GM23338 (cell line): ENCODE measurements around the gene MRRF. TPM values are rescaled to one million over a fixed set of nuclear protein-coding genes. Genes with fewer than 3 reads are reported as not detected.

Source experiments
- ATAC-seq: fragments of 200-7000 bp; cut with Tn5 transposase; 3 replicates; pipeline ENCODE4 v1.9.1; 2020
- DNase-seq: peaks from one replicate; pipeline ENCODE4 v3.0.0-alpha.2; 2015; ENCODE audit warnings: low spot score
- H2AFZ ChIP-seq: fragments of 200-600 bp; sonication (generic); 2 replicates; pipeline ENCODE4 v1.8.0; 2016; ENCODE audit warnings: antibody characterized with exemption, mild to moderate bottlenecking, moderate library complexity
- H3F3A ChIP-seq: fragments of 200-600 bp; sonication (generic); replicated peaks from 2 replicates; pipeline ENCODE4 v1.8.0; 2017; ENCODE audit warnings: antibody characterized with exemption, mixed run types, low read depth
- H3K27ac ChIP-seq: fragments of 200-600 bp; sonication (generic); 2 replicates; pipeline ENCODE4 v1.6.1; 2016; ENCODE audit warnings: low read depth
- H3K27me3 ChIP-seq: fragments of 200-600 bp; sonication (generic); 2 replicates; pipeline ENCODE4 v1.8.0; 2016; ENCODE audit warnings: mild to moderate bottlenecking, mixed run types, moderate library complexity; ENCODE audit not compliant: insufficient read depth
- H3K36me3 ChIP-seq: fragments of 200-600 bp; sonication (generic); 2 replicates; pipeline ENCODE4 v1.8.0; 2016; ENCODE audit warnings: mild to moderate bottlenecking; ENCODE audit not compliant: insufficient read depth
- H3K4me1 ChIP-seq: fragments of 200-600 bp; sonication (generic); 2 replicates; pipeline ENCODE4 v1.8.0; 2016; ENCODE audit warnings: mild to moderate bottlenecking, moderate library complexity; ENCODE audit not compliant: insufficient read depth
- H3K4me2 ChIP-seq: fragments of 200-600 bp; sonication (generic); 2 replicates; pipeline ENCODE4 v1.7.1; 2017; ENCODE audit warnings: mixed run types
- H3K4me3 ChIP-seq: fragments of 200-600 bp; sonication (generic); 2 replicates; pipeline ENCODE4 v1.6.1; 2016; ENCODE audit warnings: mixed run types
- H3K79me2 ChIP-seq: fragments of 200-600 bp; sonication (generic); replicated peaks from 2 replicates; pipeline ENCODE4 v1.8.0; 2017; ENCODE audit warnings: mild to moderate bottlenecking; ENCODE audit not compliant: insufficient read depth
- H3K9me2 ChIP-seq: fragments of 200-600 bp; sonication (generic); 2 replicates; pipeline ENCODE4 v1.8.0; 2017; ENCODE audit not compliant: insufficient read depth
- H4K20me1 ChIP-seq: fragments of 200-600 bp; sonication (generic); replicated peaks from 2 replicates; pipeline ENCODE4 v1.8.0; 2017; ENCODE audit warnings: mild to moderate bottlenecking; ENCODE audit not compliant: insufficient read depth
- H3K27ac Mint-ChIP-seq: 2 replicates; pipeline ENCODE4 v1.8.0; 2020; ENCODE audit warnings: inconsistent platforms, mild to moderate bottlenecking, moderate library complexity, mixed read lengths
- H3K27me3 Mint-ChIP-seq: 3 replicates; pipeline ENCODE4 v1.8.0; 2022; ENCODE audit warnings: low read depth, mild to moderate bottlenecking, moderate library complexity, mixed read lengths, inconsistent platforms; ENCODE audit not compliant: insufficient read depth, poor library complexity
- H3K36me3 Mint-ChIP-seq: 3 replicates; pipeline ENCODE4 v1.8.0; 2021; ENCODE audit warnings: low read depth, mild to moderate bottlenecking, inconsistent platforms, moderate library complexity, mixed read lengths
- H3K4me1 Mint-ChIP-seq: 3 replicates; pipeline ENCODE4 v1.8.0; 2020; ENCODE audit warnings: mild to moderate bottlenecking, inconsistent platforms, mixed read lengths
- H3K4me3 Mint-ChIP-seq: 3 replicates; pipeline ENCODE4 v1.8.0; 2021; ENCODE audit warnings: moderate library complexity, mild to moderate bottlenecking, inconsistent platforms, mixed read lengths
- H3K9me3 Mint-ChIP-seq: 3 replicates; pipeline ENCODE4 v1.8.0; 2020; ENCODE audit warnings: moderate library complexity, mild to moderate bottlenecking, inconsistent platforms, mixed read lengths
- JUNB ChIP-seq: IDR thresholded peaks from one replicate; pipeline ENCODE4 v1.6.1; 2016; ENCODE audit warnings: antibody characterized with exemption; ENCODE audit not compliant: unreplicated experiment
- REST ChIP-seq: IDR thresholded peaks from one replicate; pipeline ENCODE4 v1.6.1; 2018; ENCODE audit warnings: antibody characterized with exemption; ENCODE audit not compliant: unreplicated experiment
- STAT1 ChIP-seq: IDR thresholded peaks from one replicate; pipeline ENCODE4 v1.6.1; 2016; ENCODE audit warnings: antibody characterized with exemption; ENCODE audit not compliant: unreplicated experiment
- polyA plus RNA-seq: library from polyadenylated mRNA; unstranded; fragments of >200 nt; fragmentation: Nextera tagmentation; extraction: Ambion mirVana; gene quantifications from 2 replicates; pipeline ENCODE4 v1.2.1, GENCODE V29; 2016
- total RNA-seq: library from RNA; depleted of rRNA; stranded (reverse); fragments of >200 nt; shearing (Covaris generic); gene quantifications from 2 replicates; pipeline ENCODE4 v1.2.3, GENCODE V29; 2014
- TF ChIP-seq, protein P1 (sequence below), 2 experiments: fragments of 200-600 bp in 1 of 2; sonication (generic) in 1 of 2; conservative IDR thresholded peaks; 2 replicates each; pipeline versions ENCODE4 v1.5.1 to v1.6.1; 2016 to 2017; ENCODE audit warnings: antibody characterized with exemption in 2 of 2, low read depth in 2 of 2, mild to moderate bottlenecking in 2 of 2, moderate library complexity in 1 of 2

The MRRF gene
- total and polyA plus RNA-seq, 2 experiments from 2014 or later, result 27.8 to 32.7 TPM

- TF ChIP-seq, protein P1, sequence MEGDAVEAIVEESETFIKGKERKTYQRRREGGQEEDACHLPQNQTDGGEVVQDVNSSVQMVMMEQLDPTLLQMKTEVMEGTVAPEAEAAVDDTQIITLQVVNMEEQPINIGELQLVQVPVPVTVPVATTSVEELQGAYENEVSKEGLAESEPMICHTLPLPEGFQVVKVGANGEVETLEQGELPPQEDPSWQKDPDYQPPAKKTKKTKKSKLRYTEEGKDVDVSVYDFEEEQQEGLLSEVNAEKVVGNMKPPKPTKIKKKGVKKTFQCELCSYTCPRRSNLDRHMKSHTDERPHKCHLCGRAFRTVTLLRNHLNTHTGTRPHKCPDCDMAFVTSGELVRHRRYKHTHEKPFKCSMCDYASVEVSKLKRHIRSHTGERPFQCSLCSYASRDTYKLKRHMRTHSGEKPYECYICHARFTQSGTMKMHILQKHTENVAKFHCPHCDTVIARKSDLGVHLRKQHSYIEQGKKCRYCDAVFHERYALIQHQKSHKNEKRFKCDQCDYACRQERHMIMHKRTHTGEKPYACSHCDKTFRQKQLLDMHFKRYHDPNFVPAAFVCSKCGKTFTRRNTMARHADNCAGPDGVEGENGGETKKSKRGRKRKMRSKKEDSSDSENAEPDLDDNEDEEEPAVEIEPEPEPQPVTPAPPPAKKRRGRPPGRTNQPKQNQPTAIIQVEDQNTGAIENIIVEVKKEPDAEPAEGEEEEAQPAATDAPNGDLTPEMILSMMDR (conservative IDR thresholded peaks at IDR 0.05; ENCODE audit: low read depth in 2 of 2), result no peak
Measured at GRCh38 chr9:122254761-122255160, 9.9 kb upstream of the MRRF start (continued).

DNA sequence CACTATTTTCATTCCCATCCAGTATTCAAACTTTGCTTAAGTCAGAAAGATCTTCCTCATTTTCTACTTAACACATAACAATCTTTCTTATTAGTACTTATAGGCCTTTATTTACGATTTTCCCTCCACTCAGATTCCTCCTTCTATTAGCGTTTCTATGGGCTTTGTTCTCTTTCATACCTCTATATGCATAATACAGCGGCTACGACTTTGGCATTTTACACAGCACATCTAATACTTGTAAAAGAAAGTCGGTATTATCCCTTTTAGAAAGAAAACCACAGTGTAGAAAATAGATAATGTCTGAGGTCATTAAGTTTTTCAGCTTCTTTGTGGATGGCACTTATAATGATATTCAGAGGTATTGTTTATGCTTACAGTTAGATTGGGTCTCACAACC is 8.5 kb upstream of the MRRF start:
- Mint-ChIP-seq H3K9me3 (no peaks in the 10 kb centered on the region), H3K27me3 (peaks cover 1% of the 10 kb centered on the region), H3K27ac (0 out of 2 replicates have a peak overlapping the region, but pooled peaks have one; percentile 1), H3K36me3 (peaks cover 23% of the 10 kb centered on the region), H3K4me1 (peaks cover 29% of the 10 kb centered on the region), H3K4me3 (no peak overlapping the region)
- Histone ChIP-seq H3K36me3 (peaks cover 14% of the 10 kb centered on the region; the same call in 1 of the 2 replicates), H3K4me1 (peaks cover 52% of the 10 kb centered on the region), H3K27ac (0 out of 2 replicates have a peak overlapping the region, but pooled peaks have one; percentile 12), H4K20me1 (no peaks in the 10 kb centered on the region), H3K79me2 (peaks cover 12% of the 10 kb centered on the region), H3K9me2 (no peaks in the 10 kb centered on the region), H3F3A (no peaks in the 10 kb centered on the region; the same call in 1 of the 2 replicates), H3K4me3 (no peak overlapping the region), H2AFZ (no peak overlapping the region), H3K4me2 (0 out of 2 replicates have a peak overlapping the region, but pooled peaks have one; percentile 9), H3K27me3 (no peaks in the 10 kb centered on the region)
- TF ChIP-seq JUNB, result no peak
- ATAC-seq, result no peak
- DNase-seq, result no peak

DNA sequence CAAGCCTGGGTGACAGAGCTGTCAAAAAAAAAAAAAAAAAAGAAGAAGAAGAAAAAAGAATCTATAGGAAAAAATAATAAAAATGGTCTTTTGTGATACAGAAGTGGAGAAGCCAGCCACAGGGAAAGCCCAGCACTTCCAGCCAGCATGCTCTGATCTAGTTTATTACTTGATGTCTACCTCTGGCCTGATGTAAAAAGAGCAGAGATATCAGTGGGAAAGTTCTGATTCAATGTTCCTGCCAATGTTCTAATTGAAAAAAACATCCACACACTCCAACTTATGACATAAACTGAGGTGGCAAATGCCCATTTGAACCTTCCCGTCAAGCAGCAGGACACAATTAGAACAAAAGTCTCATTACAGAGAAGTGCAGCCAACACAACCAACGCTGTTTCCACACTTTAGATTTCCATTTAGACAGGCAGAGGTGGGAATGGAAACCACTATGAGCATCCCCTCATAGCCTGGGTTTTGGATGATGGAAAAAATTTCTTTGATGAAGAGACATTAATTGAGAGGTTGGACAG is 5.7 kb upstream of the MRRF start:
- Histone ChIP-seq H4K20me1 (no peaks in the 10 kb centered on the region), H3K4me3 (no peak overlapping the region), H3F3A (no peaks in the 10 kb centered on the region), H3K4me2 (no peak overlapping the region), H2AFZ (no peak overlapping the region), H3K36me3 (peaks cover 8% of the 10 kb centered on the region; the same call in 1 of the 2 replicates), H3K27ac (no peak overlapping the region), H3K27me3 (no peaks in the 10 kb centered on the region), H3K4me1 (peaks cover 36% of the 10 kb centered on the region), H3K79me2 (peaks cover 34% of the 10 kb centered on the region), H3K9me2 (no peaks in the 10 kb centered on the region)
- Mint-ChIP-seq H3K4me3 (no peak overlapping the region), H3K36me3 (peaks cover 18% of the 10 kb centered on the region; the same call in 2 of the 3 replicates), H3K4me1 (peaks cover 14% of the 10 kb centered on the region), H3K9me3 (no peaks in the 10 kb centered on the region), H3K27ac (no peak overlapping the region), H3K27me3 (no peaks in the 10 kb centered on the region)
- ATAC-seq (no peak), DNase-seq (no peak)
- no peak for TF ChIP-seq STAT1
- no peak for TF ChIP-seq REST
